ENCODE measurements around the gene MAPK10.

MAPK10 gene

GRCh38 chr4:86203176-86203575 lies 156.7 kb downstream of the MAPK10 start:
- TF ChIP-seq POLR2A (IDR thresholded peaks at IDR 0.05; ENCODE audit: extremely low read depth, insufficient read length) = no peak
- no peak for TF ChIP-seq MYC (IDR thresholded peaks at IDR 0.05; ENCODE audit: low read depth, low read length)
- no peak for TF ChIP-seq MAX (IDR thresholded peaks at IDR 0.05; ENCODE audit: low read depth, low read length)
- TF ChIP-seq CTCF (IDR thresholded peaks at IDR 0.05; ENCODE audit: low read depth, low read length) = no peak
- no peak for DNase-seq (ENCODE audit: low read depth)
- H3K4me3 ChIP-seq (ENCODE audit: low read depth, low read length) = no peak overlapping the region

- H3K4me3 ChIP-seq (ENCODE audit: low read depth, low read length) = no peak overlapping the region
- TF ChIP-seq MYC (IDR thresholded peaks at IDR 0.05; ENCODE audit: low read depth, low read length) (no peak), MAX (IDR thresholded peaks at IDR 0.05; ENCODE audit: low read depth, low read length) (no peak), CTCF (IDR thresholded peaks at IDR 0.05; ENCODE audit: low read depth, low read length) (no peak), POLR2A (IDR thresholded peaks at IDR 0.05; ENCODE audit: extremely low read depth, insufficient read length) (no peak)
These were observed 174.2 kb downstream of the MAPK10 start for GRCh38 chr4:86185659-86186058.

GRCh38 chr4:86184901-86185285 lies 175.0 kb downstream of the MAPK10 start:
- H3K4me3 ChIP-seq (ENCODE audit: low read depth, low read length) = no peak overlapping the region
- TF ChIP-seq MYC (IDR thresholded peaks at IDR 0.05; ENCODE audit: low read depth, low read length) (no peak), MAX (IDR thresholded peaks at IDR 0.05; ENCODE audit: low read depth, low read length) (no peak), CTCF (IDR thresholded peaks at IDR 0.05; ENCODE audit: low read depth, low read length) (no peak), POLR2A (IDR thresholded peaks at IDR 0.05; ENCODE audit: extremely low read depth, insufficient read length) (no peak)
- DNase-seq (ENCODE audit: low read depth) = no peak

More at GRCh38 chr4:86185659-86186058, 174.2 kb downstream of the MAPK10 start:
- DNase-seq (ENCODE audit: low read depth) = no peak

GRCh38 chr4:86184216-86184900 lies 175.5 kb downstream of the MAPK10 start:
- no peak for TF ChIP-seq MYC (IDR thresholded peaks at IDR 0.05; ENCODE audit: low read depth, low read length)
- TF ChIP-seq MAX (IDR thresholded peaks at IDR 0.05; ENCODE audit: low read depth, low read length) = no peak
- no peak for TF ChIP-seq CTCF (IDR thresholded peaks at IDR 0.05; ENCODE audit: low read depth, low read length)
- TF ChIP-seq POLR2A (IDR thresholded peaks at IDR 0.05; ENCODE audit: extremely low read depth, insufficient read length) = no peak
- no peak overlapping the region for H3K4me3 ChIP-seq (ENCODE audit: low read depth, low read length)

GRCh38 chr4:86181585-86181984 lies 178.3 kb downstream of the MAPK10 start:
- TF ChIP-seq MAX (IDR thresholded peaks at IDR 0.05; ENCODE audit: low read depth, low read length) (no peak), CTCF (IDR thresholded peaks at IDR 0.05; ENCODE audit: low read depth, low read length) (no peak), MYC (IDR thresholded peaks at IDR 0.05; ENCODE audit: low read depth, low read length) (no peak), POLR2A (IDR thresholded peaks at IDR 0.05; ENCODE audit: extremely low read depth, insufficient read length) (no peak)
- DNase-seq (ENCODE audit: low read depth) = no peak
- no peak overlapping the region for H3K4me3 ChIP-seq (ENCODE audit: low read depth, low read length)

More at GRCh38 chr4:86184216-86184900, 175.5 kb downstream of the MAPK10 start:
- DNase-seq (ENCODE audit: low read depth) = no peak

Measured in NB4 (cell line).